D721Med (cell line): ENCODE data around the gene EDN2.

ENCODE experiments used
- DNase-seq: peaks from one replicate; pipeline ENCODE4 v3.0.0; 2011; ENCODE audit warnings: low spot score; ENCODE audit not compliant: insufficient read length
- FAIRE-seq: peaks from 2 replicates; lab custom pipeline; 2011; peaks lifted over from hg19 to GRCh38; lab: Jason Lieb, UNC
- CTCF ChIP-seq: IDR thresholded peaks from 2 replicates; pipeline ENCODE4 v1.5.1; 2012; ENCODE audit warnings: mild to moderate bottlenecking, control low read depth; ENCODE audit not compliant: insufficient read depth; ENCODE audit errors: missing control alignments

The EDN2 gene

GRCh38 chr1:41484402-41485241, at the start of gene EDN2:
Gene EDN2, minus strand, starts transcription at chr1:41484683. Its CDS starts 82 bp downstream, at chr1:41484601.
- FAIRE-seq (no peak), DNase-seq (no peak)
- TF ChIP-seq CTCF = peak; percentile 30

- FAIRE-seq (no peak), DNase-seq (no peak)
- no peak for TF ChIP-seq CTCF
Observed at GRCh38 chr1:41533731-41534080, 49.2 kb upstream of the EDN2 start.

GRCh38 chr1:41533016-41533730, 48.7 kb upstream of the EDN2 start:
- DNase-seq (no peak), FAIRE-seq (no peak)
- no peak for TF ChIP-seq CTCF

- FAIRE-seq = no peak
- no peak for DNase-seq
- no peak for TF ChIP-seq CTCF
Observed at GRCh38 chr1:41532206-41532975, 47.9 kb upstream of the EDN2 start.

- no peak for FAIRE-seq
Observed at GRCh38 chr1:41530411-41530810, 45.9 kb upstream of the EDN2 start.

More at GRCh38 chr1:41530411-41530810, 45.9 kb upstream of the EDN2 start:
- no peak for TF ChIP-seq CTCF
- DNase-seq = no peak
